ENCODE measurements around the gene ST7. TPM values are rescaled to one million over a fixed set of nuclear protein-coding genes. Genes with fewer than 3 reads are reported as not detected.
A peak's percentile ranks its signal among the peaks of the same experiment; 100 is the strongest.
"Not testable (repeated sequence)": the region's sequence is repeated elsewhere in the genome, so short reads cannot be mapped to it uniquely, and the experiment has no call there.

The ST7 gene
- total RNA-seq, 2 donors from 2014 or later: 24.6 to 34.3 TPM

GRCh38 chr7:116956477-116956804 is 3.1 kb downstream of the ST7 start:
- H3K27ac ChIP-seq: peak overlapping the region; percentile 59 to 100 (median 82)
- ATAC-seq (no peak), DNase-seq (no peak)
- peaks cover 42% of the 10 kb centered on the region for H3K4me1 ChIP-seq
- H3K27me3 ChIP-seq: no peaks in the 10 kb centered on the region
- no peaks in the 10 kb centered on the region for H3K36me3 ChIP-seq (replicated peaks in 1 of 2; ENCODE audit: insufficient read depth in 1 of 2, low read depth in 2 of 2)
- 58% methylated on average over 2 of the region's 2 CpGs for WGBS, 2 donors
- intact Hi-C loops (cut with DNase I): no loop called here
- H3K4me3 ChIP-seq: no peak overlapping the region
- H3K9me3 ChIP-seq: no peaks in the 10 kb centered on the region
- no peak for TF ChIP-seq POLR2A (IDR thresholded peaks at IDR 0.05)
- TF ChIP-seq CTCF (IDR thresholded peaks at IDR 0.05): no peak

GRCh38 chr7:116957874-116958273 is 4.6 kb downstream of the ST7 start:
- TF ChIP-seq POLR2A (IDR thresholded peaks at IDR 0.05) (no peak), CTCF (IDR thresholded peaks at IDR 0.05) (no peak)
- Histone ChIP-seq H3K36me3 (replicated peaks in 1 of 2; ENCODE audit: insufficient read depth in 1 of 2, low read depth in 2 of 2) (no peaks in the 10 kb centered on the region), H3K9me3 (no peaks in the 10 kb centered on the region), H3K27me3 (no peaks in the 10 kb centered on the region), H3K4me1 (peaks cover 36% of the 10 kb centered on the region), H3K4me3 (no peak overlapping the region), H3K27ac (no peak overlapping the region)
- intact Hi-C loops (cut with DNase I): no loop called here
- DNase-seq (peak in 1 of 4 donors; percentile 18), ATAC-seq (no peak)
- 23 to 51% methylated on average over 2 of the region's 2 CpGs for WGBS, 2 donors

- H3K9me3 ChIP-seq; H3K4me3 ChIP-seq; ATAC-seq; DNase-seq; intact Hi-C loops (cut with DNase I); H3K27me3 ChIP-seq; H3K36me3 ChIP-seq (replicated peaks in 1 of 2; ENCODE audit: insufficient read depth in 1 of 2, low read depth in 2 of 2); H3K27ac ChIP-seq: not testable (repeated sequence)
- H3K4me1 ChIP-seq: peaks cover 15% of the 10 kb centered on the region
- WGBS, 2 donors: 86 to 95% methylated on average over 4 of the region's 4 CpGs
Measured at GRCh38 chr7:116961966-116962673, 8.8 kb downstream of the ST7 start.

- Histone ChIP-seq H3K27ac (no peak overlapping the region), H3K27me3 (no peaks in the 10 kb centered on the region), H3K4me1 (peaks cover 4% of the 10 kb centered on the region), H3K4me3 (no peak overlapping the region), H3K36me3 (replicated peaks in 1 of 2; ENCODE audit: insufficient read depth in 1 of 2, low read depth in 2 of 2) (no peaks in the 10 kb centered on the region), H3K9me3 (no peaks in the 10 kb centered on the region)
- ATAC-seq: no peak
- intact Hi-C loops (cut with DNase I): no loop called here
- TF ChIP-seq CTCF (IDR thresholded peaks at IDR 0.05) (no peak), POLR2A (IDR thresholded peaks at IDR 0.05) (no peak)
- DNase-seq: no peak
Measured at GRCh38 chr7:116963234-116963633, 9.9 kb downstream of the ST7 start.

- Histone ChIP-seq H3K36me3 (replicated peaks in 1 of 2; ENCODE audit: insufficient read depth in 1 of 2, low read depth in 2 of 2) (no peaks in the 10 kb centered on the region), H3K4me1 (peaks cover 22% of the 10 kb centered on the region), H3K27ac (no peak overlapping the region), H3K4me3 (no peak overlapping the region), H3K27me3 (no peaks in the 10 kb centered on the region), H3K9me3 (no peaks in the 10 kb centered on the region)
- intact Hi-C loops (cut with DNase I): no loop called here
- ATAC-seq: no peak
- DNase-seq: no peak
- TF ChIP-seq POLR2A (IDR thresholded peaks at IDR 0.05) (no peak), CTCF (IDR thresholded peaks at IDR 0.05) (no peak)
Measured at GRCh38 chr7:116966601-116967000, 13.3 kb downstream of the ST7 start.
